NCI-H2196 treated with DMSO at 0.1 percent for 48 hours (cell line): ENCODE data around the gene ERG28.
"Not testable (repeated sequence)": the region's sequence is repeated elsewhere in the genome, so short reads cannot be mapped to it uniquely, and the experiment has no call there.

ENCODE experiments used
- DNase-seq: peaks from one replicate; lab custom pipeline; 2025; ENCODE audit not compliant: unreplicated experiment; lab: John Stamatoyannopoulos, UW

Gene ERG28

GRCh38 chr14:75626863-75627262 is 33.8 kb downstream of the ERG28 start:
- no peak for DNase-seq

- no peak for DNase-seq
These were observed 34.3 kb downstream of the ERG28 start for GRCh38 chr14:75626396-75626795.

GRCh38 chr14:75625034-75625433 is 35.6 kb downstream of the ERG28 start:
- DNase-seq: no peak

GRCh38 chr14:75619548-75619947 is 41.1 kb downstream of the ERG28 start:
- DNase-seq: no peak

GRCh38 chr14:75615200-75615599 is 45.5 kb downstream of the ERG28 start:
- DNase-seq: no peak

GRCh38 chr14:75614179-75614578 is 46.5 kb downstream of the ERG28 start:
- no peak for DNase-seq

GRCh38 chr14:75612157-75612556 is 48.5 kb downstream of the ERG28 start:
- DNase-seq: no peak

- no peak for DNase-seq
These were observed 49.8 kb downstream of the ERG28 start for GRCh38 chr14:75610834-75611233.

- DNase-seq: no peak
These were observed 50.8 kb downstream of the ERG28 start for GRCh38 chr14:75609606-75610475.

- DNase-seq: no peak
These were observed 51.6 kb downstream of the ERG28 start for GRCh38 chr14:75609116-75609515.

GRCh38 chr14:75607842-75608640 is 52.6 kb downstream of the ERG28 start:
- DNase-seq: no peak

- no peak for DNase-seq
These were observed 53.6 kb downstream of the ERG28 start for GRCh38 chr14:75607044-75607443.

- DNase-seq: no peak
These were observed 54.8 kb downstream of the ERG28 start for GRCh38 chr14:75605916-75606315.

GRCh38 chr14:75604979-75605851 is 55.5 kb downstream of the ERG28 start:
- no peak for DNase-seq

- DNase-seq: no peak
These were observed 58.2 kb downstream of the ERG28 start for GRCh38 chr14:75602503-75602902.

GRCh38 chr14:75601061-75601460 is 59.6 kb downstream of the ERG28 start:
- DNase-seq: not testable (repeated sequence)

- DNase-seq: not testable (repeated sequence)
These were observed 60.6 kb downstream of the ERG28 start for GRCh38 chr14:75600100-75600499.
